Transverse colon (tissue), 4 donors: ENCODE measurements around the gene RAPGEF1. TPM values are rescaled to one million over a fixed set of nuclear protein-coding genes. Genes with fewer than 3 reads are reported as not detected.
"Not testable (repeated sequence)": the region's sequence is repeated elsewhere in the genome, so short reads cannot be mapped to it uniquely, and the experiment has no call there.

Experiments used
- DNase-seq: peaks from one replicate; pipeline ENCODE4 v3.0.0-alpha.2; 2019
- H3K27ac ChIP-seq, 4 donors: fragments of 200-600 bp; sonication (generic); 2 replicates each; pipeline ENCODE4 v1.5.1; 2016 to 2018; ENCODE audit warnings: inconsistent platforms in 4 of 4
- H3K27me3 ChIP-seq: fragments of 200-600 bp; sonication (generic); 2 replicates; pipeline ENCODE4 v1.5.1; 2017; ENCODE audit warnings: inconsistent platforms
- H3K36me3 ChIP-seq, 4 donors: fragments of 200-600 bp; sonication (generic); 2 replicates each; pipeline ENCODE4 v1.5.1; 2017 to 2019; ENCODE audit warnings: inconsistent platforms in 4 of 4
- H3K4me1 ChIP-seq, 4 donors: fragments of 200-600 bp; sonication (generic); 2 replicates each; pipeline ENCODE4 v1.5.1; 2017 to 2020; ENCODE audit warnings: inconsistent platforms in 4 of 4
- H3K4me3 ChIP-seq, 4 donors: fragments of 200-600 bp; sonication (generic); 1 replicate in 1 of 4; 2 replicates in 3 of 4; pipeline versions ENCODE4 v1.5.1 to v1.6.1; 2017 to 2019; ENCODE audit warnings: inconsistent platforms in 4 of 4
- H3K9me3 ChIP-seq, 2 donors: fragments of 200-600 bp; sonication (generic); 2 replicates each; pipeline ENCODE4 v1.5.1; 2017 to 2019; ENCODE audit warnings: inconsistent platforms in 2 of 2
- CTCF ChIP-seq, 5 experiments: fragments of 200-600 bp in 3 of 5; fragments of 450-650 bp in 2 of 5; sonication (generic) in 3 of 5; IDR thresholded peaks; 1 replicate in 2 of 5; 2 replicates in 3 of 5; pipeline ENCODE4 v1.5.1; 2016 to 2017; ENCODE audit warnings: antibody characterized with exemption in 5 of 5, inconsistent platforms in 3 of 5, mild to moderate bottlenecking in 2 of 5, moderate library complexity in 1 of 5
- EP300 ChIP-seq: sonication (generic); formaldehyde crosslinking; IDR thresholded peaks from one replicate; pipeline ENCODE4 v1.6.1; 2017; ENCODE audit warnings: antibody characterized with exemption, low read depth
- POLR2A ChIP-seq: fragments of 450-650 bp; IDR thresholded peaks from one replicate; pipeline ENCODE4 v1.6.1; 2016; ENCODE audit warnings: antibody characterized with exemption, mild to moderate bottlenecking, moderate library complexity
- POLR2AphosphoS5 ChIP-seq, 3 donors: sonication (generic); formaldehyde crosslinking; IDR thresholded peaks; one replicate each; pipeline ENCODE4 v1.6.1; 2016; ENCODE audit warnings: antibody characterized with exemption in 3 of 3
- WGBS, 2 donors: methylation state at CpG; one replicate each; pipeline ENCODE4 v1.1.5; 2018; ENCODE audit warnings: low coverage in 1 of 2; 5-methylcytosine and 5-hydroxymethylcytosine counted together
- in situ Hi-C, 4 donors: fragments of 200-750 bp; cut with MboI; loops; one replicate each; pipeline versions ENCODE4 v1.15.0 to v1.15.1; 2017; ENCODE audit warnings: low sequenced_read_pairs in 3 of 4, low pct_ligation_motif_present in 1 of 4, low pct_unique_long_range_greater_than_20kb in 1 of 4
- intact Hi-C: fragments of 100-400 bp; cut with DNase I; formaldehyde crosslinking; loops from one replicate; pipeline ENCODE4 v1.15.1; 2023; ENCODE audit warnings: low total_unique reads
- total RNA-seq, 4 donors: library from RNA; depleted of rRNA; stranded (reverse); fragments of >200 nt; gene quantifications; one replicate each; pipeline ENCODE4 v1.1.0, GENCODE V29; 2016

The RAPGEF1 gene
- total RNA-seq, 4 donors from 2014 or later, result 49.8 to 86.0 (median 55.1) TPM

- Histone ChIP-seq H3K27ac (peak overlapping the region; percentile 72 to 82 (median 76)), H3K4me3 (no peak overlapping the region), H3K36me3 (no peaks in the 10 kb centered on the region), H3K27me3 (no peaks in the 10 kb centered on the region), H3K4me1 (peaks cover 37 to 57% (median 49%) of the 10 kb centered on the region in 4 donors), H3K9me3 (no peaks in the 10 kb centered on the region)
- 20 to 69% methylated on average over 1 to 9 of the region's 9 CpGs for WGBS, 2 donors
- intact Hi-C loops (no loop called here), in situ Hi-C loops (no loop called here)
- DNase-seq, result peak; percentile 77
- TF ChIP-seq POLR2AphosphoS5 (IDR thresholded peaks at IDR 0.05) (peak in 1 of 3 donors; percentile 26), POLR2A (no peak)
Observed at GRCh38 chr9:131656356-131657036, 83.4 kb downstream of the RAPGEF1 start.

DNA sequence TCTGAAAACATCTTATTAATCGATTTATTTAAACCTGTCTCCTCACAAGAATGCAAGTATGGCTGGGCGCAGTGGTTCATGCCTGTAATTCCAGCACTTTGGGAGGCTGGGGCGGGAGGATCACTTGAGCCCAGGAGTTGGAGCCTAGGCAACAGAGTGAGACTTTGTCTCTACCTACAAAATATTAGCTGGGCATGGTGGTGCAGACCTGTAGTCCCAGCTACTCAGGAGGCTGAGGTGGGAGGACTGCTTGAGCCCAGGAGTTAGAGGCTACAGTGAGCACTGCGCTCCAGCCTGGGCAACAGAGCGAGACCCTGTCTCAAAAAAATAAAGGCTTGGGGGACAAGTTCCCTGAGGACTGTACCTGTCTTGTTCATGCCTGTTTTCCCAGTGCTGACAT is 85.5 kb downstream of the RAPGEF1 start:
- H3K4me3 ChIP-seq, H3K36me3 ChIP-seq, H3K9me3 ChIP-seq, DNase-seq, intact Hi-C loops, H3K27me3 ChIP-seq, in situ Hi-C loops: not testable (repeated sequence)
- 91 to 100% methylated on average over 4 to 5 of the region's 5 CpGs for WGBS, 2 donors
- H3K27ac ChIP-seq, result peak overlapping the region; percentile 72 to 82 (median 76)
- H3K4me1 ChIP-seq, result peaks cover 37 to 60% (median 47%) of the 10 kb centered on the region in 4 donors

- in situ Hi-C loops, result no loop called here
- no peaks in the 10 kb centered on the region for H3K36me3 ChIP-seq
- peak overlapping the region in 1 of 4 donors; percentile 24 for H3K27ac ChIP-seq
- TF ChIP-seq EP300, result no peak
- no peak for TF ChIP-seq POLR2A
- no peak for TF ChIP-seq POLR2AphosphoS5 (IDR thresholded peaks at IDR 0.05)
- no peak for TF ChIP-seq CTCF (IDR thresholded peaks at IDR 0.05)
- H3K9me3 ChIP-seq, result no peaks in the 10 kb centered on the region
- H3K4me3 ChIP-seq, result no peak overlapping the region
- H3K27me3 ChIP-seq, result no peaks in the 10 kb centered on the region
- WGBS, 2 donors, result 76 to 80% methylated on average over 2 to 3 of the region's 3 CpGs
- intact Hi-C loops, result no loop called here
- peaks cover 14 to 33% (median 21%) of the 10 kb centered on the region in 4 donors for H3K4me1 ChIP-seq
- no peak for DNase-seq
Observed at GRCh38 chr9:131651599-131651998, 88.3 kb downstream of the RAPGEF1 start.

GRCh38 chr9:131651160-131651559 is 88.7 kb downstream of the RAPGEF1 start:
- H3K4me3 ChIP-seq, result no peak overlapping the region
- intact Hi-C loops, result no loop called here
- in situ Hi-C loops, result no loop called here
- no peaks in the 10 kb centered on the region for H3K27me3 ChIP-seq
- WGBS, 2 donors, result 94 to 97% methylated on average over 2 of the region's 2 CpGs
- DNase-seq, result no peak
- H3K27ac ChIP-seq, result peak overlapping the region in 2 of 4 donors; percentile 6 to 24
- no peaks in the 10 kb centered on the region for H3K36me3 ChIP-seq
- no peaks in the 10 kb centered on the region for H3K9me3 ChIP-seq
- H3K4me1 ChIP-seq, result peaks cover 10 to 28% (median 18%) of the 10 kb centered on the region in 4 donors
- TF ChIP-seq POLR2AphosphoS5 (IDR thresholded peaks at IDR 0.05), result no peak
- no peak for TF ChIP-seq CTCF (IDR thresholded peaks at IDR 0.05)
- no peak for TF ChIP-seq POLR2A
- TF ChIP-seq EP300, result no peak

DNA sequence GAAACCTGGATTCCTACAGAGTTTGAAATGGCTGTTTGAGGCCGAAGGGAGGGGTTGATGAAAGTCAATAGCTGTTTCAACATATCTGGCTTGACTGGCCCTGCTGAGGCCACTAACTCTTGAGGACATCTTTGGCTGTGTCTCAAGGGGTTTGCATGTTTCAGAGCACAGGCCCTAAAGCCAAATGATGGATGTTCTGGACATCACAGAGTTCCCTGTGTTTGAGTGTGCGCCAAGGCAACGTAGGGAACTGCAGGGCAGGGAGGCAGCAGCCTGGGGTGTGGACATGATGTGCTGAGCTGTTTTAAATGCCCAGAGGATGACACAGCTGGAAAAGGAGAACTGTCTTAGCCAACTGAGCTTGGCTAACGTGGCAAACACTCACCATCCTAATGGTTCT is 89.6 kb downstream of the RAPGEF1 start:
- Histone ChIP-seq H3K4me3 (no peak overlapping the region), H3K4me1 (peaks cover under 1 to 23% (median 16%) of the 10 kb centered on the region in 4 donors), H3K9me3 (no peaks in the 10 kb centered on the region), H3K27ac (peak overlapping the region in 3 of 4 donors; percentile 12 to 29 (median 14)), H3K36me3 (no peaks in the 10 kb centered on the region), H3K27me3 (no peaks in the 10 kb centered on the region)
- in situ Hi-C loops (no loop called here), intact Hi-C loops (no loop called here)
- DNase-seq, result no peak
- WGBS, 2 donors, result 30 to 81% methylated on average over 2 to 4 of the region's 4 CpGs
- TF ChIP-seq POLR2AphosphoS5 (IDR thresholded peaks at IDR 0.05) (peak in 2 of 3 donors; percentile 11 to 42), CTCF (IDR thresholded peaks at IDR 0.05) (no peak), EP300 (peak; percentile 28)
